Stimulated activated CD8-positive, alpha-beta memory T cell treated with anti-CD3 and anti-CD28 coated beads, Interleukin-15, amount 100 ng/mL, for 1 hour (primary cell): ENCODE data around the gene TMEM14B.
"Not testable (repeated sequence)": the region's sequence is repeated elsewhere in the genome, so short reads cannot be mapped to it uniquely, and the experiment has no call there.

Source experiments
- DNase-seq: peaks from one replicate; pipeline ENCODE4 v3.0.0-alpha.2; 2020; ENCODE audit warnings: low read depth

The TMEM14B gene

DNA sequence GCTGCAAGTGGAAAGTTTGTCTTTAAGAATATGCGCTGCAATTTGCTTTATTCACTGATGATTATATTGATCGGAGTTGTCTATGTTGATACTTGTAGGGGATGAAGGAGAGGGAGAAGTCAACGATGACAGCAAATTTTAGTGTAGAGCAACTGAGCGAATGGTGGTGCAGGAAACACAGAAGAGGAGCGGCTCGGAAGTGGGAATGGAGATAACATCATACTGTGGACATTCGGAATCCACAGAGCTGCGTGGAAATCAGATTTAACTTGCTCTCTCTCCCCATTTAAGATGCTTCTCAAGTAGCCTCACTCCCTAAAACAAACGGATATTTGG is 722 bp upstream of the TMEM14B start:
- DNase-seq: no peak

DNA sequence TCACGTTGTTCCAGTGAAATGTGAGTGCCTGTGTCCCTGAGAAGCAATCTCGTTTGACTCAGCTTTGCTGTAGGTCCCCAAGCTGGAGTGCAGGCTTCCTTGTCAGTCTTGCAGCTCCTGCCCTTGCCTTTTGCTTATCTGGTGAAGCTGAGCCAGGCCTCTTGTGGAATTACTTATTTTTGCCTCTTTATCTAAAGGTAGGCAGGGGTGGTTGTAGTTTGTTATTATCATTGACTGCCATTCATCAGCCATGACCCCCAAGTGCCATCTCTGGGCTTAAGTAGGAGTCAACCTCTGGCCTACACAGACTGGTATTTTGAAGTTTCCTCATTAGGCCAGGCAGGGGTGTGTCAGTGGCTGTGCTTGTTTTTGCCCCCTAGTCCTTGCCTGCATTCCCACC is 2.1 kb downstream of the TMEM14B start:
- DNase-seq: no peak

- not testable (repeated sequence) for DNase-seq
These were observed 3.0 kb downstream of the TMEM14B start for GRCh38 chr6:10750568-10750967.

- not testable (repeated sequence) for DNase-seq
These were observed 4.2 kb downstream of the TMEM14B start for GRCh38 chr6:10751757-10752156.

- DNase-seq: no peak
These were observed 8.5 kb downstream of the TMEM14B start for GRCh38 chr6:10756085-10756484.

DNA sequence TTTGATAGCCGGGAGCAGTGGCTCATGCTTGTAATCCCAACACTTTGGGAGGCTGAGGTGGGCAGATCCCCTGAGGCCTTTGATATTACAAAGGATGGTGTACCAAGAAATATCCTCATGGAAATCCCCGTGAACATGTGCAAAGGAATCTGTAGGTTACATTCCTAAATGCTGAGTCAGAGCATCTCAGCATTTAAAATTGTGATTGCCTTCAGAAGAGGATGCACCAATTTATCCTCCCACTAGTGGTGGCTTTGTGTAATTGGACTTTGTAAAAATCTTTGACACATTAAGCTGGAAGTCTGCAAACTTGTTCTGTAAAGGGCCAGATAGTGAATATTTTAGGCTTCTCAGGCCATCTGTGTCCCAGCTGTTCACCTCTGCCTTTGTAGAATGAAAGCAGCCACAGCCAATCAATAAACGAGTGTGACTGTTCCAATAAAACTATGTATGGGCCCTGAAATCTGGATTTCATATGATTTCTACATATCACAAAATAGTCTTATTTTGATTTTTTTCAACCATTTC is 11.8 kb downstream of the TMEM14B start:
- DNase-seq: no peak

DNA sequence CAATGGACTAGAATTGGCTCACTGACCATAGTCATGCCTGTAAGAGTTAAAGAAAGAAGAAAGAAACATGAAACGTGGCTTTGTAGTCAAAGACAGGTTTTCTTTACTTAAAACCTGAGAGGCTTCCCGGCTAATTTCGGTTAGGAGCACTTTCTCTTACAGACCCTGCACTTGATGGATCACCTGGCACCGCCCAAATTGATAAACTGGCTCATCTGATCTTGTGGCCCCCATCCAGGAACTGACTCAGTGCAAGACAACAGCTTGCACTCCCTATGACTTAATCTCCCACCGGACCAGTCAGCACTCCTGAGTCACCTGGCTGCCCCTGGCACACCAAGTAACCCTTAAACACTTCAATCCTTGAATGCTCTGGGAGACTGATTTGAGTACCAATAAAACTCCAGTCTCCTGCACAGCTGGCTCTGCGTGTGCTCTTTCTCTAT is 12.3 kb downstream of the TMEM14B start:
- DNase-seq: no peak

- DNase-seq: no peak
These were observed 15.4 kb downstream of the TMEM14B start for GRCh38 chr6:10763006-10763405.

GRCh38 chr6:10769419-10769818 is 21.8 kb downstream of the TMEM14B start:
- no peak for DNase-seq

- no peak for DNase-seq
These were observed 23.8 kb downstream of the TMEM14B start for GRCh38 chr6:10771371-10771894.

DNA sequence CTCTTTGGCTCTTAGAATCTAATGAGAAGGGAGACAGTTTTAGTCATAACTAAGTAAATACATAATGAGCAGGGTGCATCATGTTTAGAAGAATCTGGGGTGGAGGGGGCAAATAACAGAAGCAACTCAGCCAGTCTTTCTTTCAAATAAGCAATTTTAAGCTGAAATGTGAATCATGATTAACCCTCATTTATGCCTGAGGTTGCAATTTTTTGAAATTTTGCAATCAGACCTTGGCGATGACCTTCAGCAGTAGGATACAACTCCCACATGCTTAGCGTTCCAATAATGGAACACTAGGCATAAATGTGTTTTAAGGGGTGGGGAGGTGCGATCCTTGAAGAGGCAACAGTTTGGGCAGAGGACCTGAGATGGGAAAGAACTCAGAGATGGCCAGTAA is 30.6 kb downstream of the TMEM14B start:
- DNase-seq: no peak

- DNase-seq: no peak
These were observed 31.5 kb downstream of the TMEM14B start for GRCh38 chr6:10779076-10779475.

GRCh38 chr6:10791673-10792072 is 44.1 kb downstream of the TMEM14B start:
- DNase-seq: no peak

- no peak for DNase-seq
These were observed 44.5 kb downstream of the TMEM14B start for GRCh38 chr6:10792101-10792500.

- DNase-seq: no peak
These were observed 45.4 kb downstream of the TMEM14B start for GRCh38 chr6:10793035-10793434.

DNA sequence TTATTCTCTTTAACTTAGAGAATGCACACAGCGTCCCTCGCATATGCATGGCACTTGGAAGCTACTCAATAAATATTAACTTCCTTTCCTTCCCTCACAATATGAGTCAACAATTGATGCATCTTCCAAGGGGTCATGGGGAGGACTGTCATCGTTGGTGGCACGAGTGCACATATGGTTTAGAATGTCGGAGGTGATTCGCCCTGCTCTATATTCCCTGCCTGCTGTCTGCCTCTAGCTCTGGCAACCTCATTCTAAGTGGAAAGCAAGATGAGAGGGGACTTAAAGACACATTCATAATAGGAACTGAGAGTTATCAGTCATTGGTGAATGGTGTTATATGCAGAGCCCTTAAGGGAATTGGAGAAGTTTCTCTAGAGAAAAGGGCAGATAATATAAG is 46.1 kb downstream of the TMEM14B start:
- no peak for DNase-seq

DNA sequence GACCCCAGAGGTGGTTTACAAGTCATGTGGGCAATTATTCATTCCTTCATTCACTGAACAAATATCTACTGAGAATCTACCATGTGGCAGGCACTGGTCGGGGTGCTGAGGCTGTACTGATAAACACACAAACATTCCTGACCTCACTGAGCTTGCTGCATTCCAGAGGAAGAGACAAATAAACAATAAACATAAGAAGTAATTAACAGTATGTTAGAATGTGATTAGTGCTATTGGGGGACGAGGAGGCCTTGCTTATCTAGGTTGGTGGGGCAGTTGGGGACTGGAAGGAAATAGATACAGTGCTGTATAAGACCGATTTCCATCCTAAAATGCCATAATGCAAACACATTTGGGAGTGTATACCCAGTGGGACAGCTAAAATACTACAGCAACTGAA is 46.6 kb downstream of the TMEM14B start:
- no peak for DNase-seq

GRCh38 chr6:10800810-10801209 is 53.2 kb downstream of the TMEM14B start:
- DNase-seq: no peak

GRCh38 chr6:10801224-10801848 is 53.7 kb downstream of the TMEM14B start:
- DNase-seq: peak; percentile 35
